ENCODE results near the gene EPC1. TPM values are rescaled to one million over a fixed set of nuclear protein-coding genes. Genes with fewer than 3 reads are reported as not detected.
"Not testable (repeated sequence)": the region's sequence is repeated elsewhere in the genome, so short reads cannot be mapped to it uniquely, and the experiment has no call there.

EPC1 gene
- polyA plus RNA-seq, 5 donors = 55.8 to 87.4 (median 78.6) TPM

- DNase-seq = no peak
These were observed 109.2 kb downstream of the EPC1 start for GRCh38 chr10:32237644-32238345.

DNA sequence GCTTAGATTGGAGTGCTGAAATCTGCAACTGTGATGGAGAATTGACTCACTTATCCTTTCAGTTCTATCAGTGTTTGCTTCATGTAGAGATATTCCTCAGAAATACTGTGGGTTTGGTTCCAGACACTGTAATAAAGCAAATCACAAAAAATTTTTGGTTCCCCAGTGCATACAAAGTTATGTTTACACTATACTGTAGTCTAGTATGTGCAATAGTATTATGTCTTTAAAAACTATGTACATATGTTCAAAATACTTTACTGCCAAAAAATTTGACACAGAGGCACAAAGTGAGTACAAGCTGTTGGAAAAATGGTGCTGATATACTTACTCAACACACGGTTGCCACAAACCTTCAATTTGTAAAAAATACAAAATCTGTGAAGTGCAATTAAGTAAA, 112.5 kb downstream of the EPC1 start:
- no peak for DNase-seq

DNA sequence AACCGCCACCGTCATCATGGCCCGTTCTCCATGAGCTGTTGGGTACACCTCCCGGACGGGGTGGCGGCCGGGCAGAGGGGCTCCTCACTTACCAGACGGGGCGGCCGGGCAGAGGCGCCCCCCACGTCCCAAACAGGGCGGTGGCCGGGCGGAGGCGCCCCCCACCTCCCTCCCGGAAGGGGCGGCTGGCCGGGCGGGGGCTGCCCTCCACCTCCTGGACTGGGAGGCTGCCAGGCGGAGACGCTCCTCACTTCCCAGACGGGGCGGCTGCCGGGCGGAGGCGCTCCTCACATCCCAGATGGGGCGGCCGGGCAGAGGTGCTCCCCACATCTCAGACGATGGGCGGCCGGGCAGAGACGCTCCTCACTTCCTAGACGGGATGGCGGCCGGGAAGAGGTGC, 113.6 kb downstream of the EPC1 start:
- not testable (repeated sequence) for DNase-seq

GRCh38 chr10:32232378-32232777, 114.6 kb downstream of the EPC1 start:
- DNase-seq = peak in 1 of 2 donors; percentile 14

- not testable (repeated sequence) for DNase-seq
These were observed 117.2 kb downstream of the EPC1 start for GRCh38 chr10:32229788-32230187.

- DNase-seq = no peak
These were observed 117.8 kb downstream of the EPC1 start for GRCh38 chr10:32229170-32229569.

DNA sequence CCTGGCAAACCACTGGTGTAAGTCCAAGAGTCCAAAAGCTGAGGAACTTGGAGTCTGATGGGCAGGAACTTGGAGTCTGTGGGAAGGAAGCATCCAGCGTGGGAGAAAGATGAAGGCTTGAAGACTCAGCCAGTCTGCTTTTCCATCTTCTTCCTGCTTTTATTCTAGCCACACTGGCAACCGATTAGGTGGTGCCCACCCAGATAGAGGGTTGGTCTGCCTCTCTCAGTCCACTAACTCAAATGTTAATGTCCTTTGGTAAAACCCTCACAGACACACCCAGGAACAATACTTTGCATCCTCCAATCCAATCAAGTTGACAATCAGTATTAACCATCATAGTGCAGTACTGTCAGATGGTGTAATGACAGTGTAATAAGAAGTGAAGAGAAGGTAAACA, 119.2 kb downstream of the EPC1 start:
- no peak for DNase-seq

DNA sequence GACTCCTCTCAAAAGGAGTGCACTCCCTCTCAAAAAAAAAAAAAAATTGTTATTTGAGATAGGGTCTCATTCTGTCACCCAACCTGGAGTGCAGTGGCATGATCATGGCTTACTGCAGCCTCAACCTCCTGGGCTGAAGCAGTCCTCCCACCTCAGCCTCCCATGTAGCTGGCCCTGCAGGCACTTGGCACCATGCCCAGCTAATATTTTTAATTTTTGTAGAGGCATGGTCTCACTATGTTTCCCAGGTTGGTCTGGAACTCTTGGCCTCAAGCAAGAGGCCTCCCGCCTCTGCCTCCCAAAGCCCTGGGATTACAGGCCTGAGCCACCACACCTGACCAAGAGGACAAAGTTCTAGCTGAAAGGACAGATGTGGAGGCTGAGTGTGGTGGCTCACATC, 120.3 kb downstream of the EPC1 start:
- DNase-seq = no peak

GRCh38 chr10:32225976-32226375, 121.0 kb downstream of the EPC1 start:
- DNase-seq = no peak

DNA sequence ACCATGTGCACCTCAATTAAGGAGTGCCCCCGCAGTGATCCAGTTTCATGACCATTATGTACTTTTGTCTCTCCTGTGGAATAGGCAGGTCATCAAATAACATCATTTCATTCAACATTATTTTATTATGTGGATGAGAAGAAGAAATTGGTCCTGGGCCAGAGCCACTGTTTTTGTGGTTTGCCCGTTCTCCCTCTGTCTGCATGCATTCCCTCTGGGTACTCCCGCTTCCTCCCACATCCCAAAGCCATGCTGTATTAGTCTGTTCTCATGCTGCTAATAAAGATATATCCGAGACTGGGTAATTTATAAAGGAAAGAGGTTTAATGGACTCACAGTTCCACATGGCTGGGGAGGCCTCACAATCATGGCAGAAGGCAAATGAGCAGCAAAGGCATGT, 124.6 kb downstream of the EPC1 start:
- not testable (repeated sequence) for DNase-seq

DNA sequence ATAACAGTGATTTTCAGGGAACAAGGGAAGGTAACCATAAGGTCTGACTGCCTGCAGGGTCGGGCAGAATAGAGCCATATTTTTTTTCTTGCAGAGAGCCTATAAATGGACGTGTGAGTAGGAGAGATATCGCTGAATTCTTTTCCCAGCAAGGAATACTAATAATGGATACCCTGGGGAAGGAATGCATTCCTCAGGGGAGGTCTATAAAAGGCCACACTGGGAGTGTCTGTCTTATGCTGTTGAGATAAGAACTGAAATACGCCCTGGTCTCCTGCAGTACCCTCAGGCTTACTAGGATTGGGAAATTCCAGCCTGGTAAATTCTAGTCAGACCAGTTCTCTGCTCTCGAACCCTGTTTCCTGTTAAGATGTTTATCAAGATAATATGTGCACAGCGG, 127.8 kb downstream of the EPC1 start:
- not testable (repeated sequence) for DNase-seq

- DNase-seq = not testable (repeated sequence)
These were observed 128.5 kb downstream of the EPC1 start for GRCh38 chr10:32218206-32219044.

Other genes starting within 250 kb of the EPC1 start
- gene CCDC7, start 99.0 kb upstream of the EPC1 start, polyA plus RNA-seq (ENCODE audit: insufficient read depth in 1 of 5, insufficient read length in 5 of 5, low replicate concordance in 1 of 5) = 10 to 100 TPM in 1 of 5 donors, 1 to 10 TPM in 4; 3.8 to 10.3 (median 6.3) TPM